Osteocyte (in vitro differentiated cells): ENCODE results near the gene PDCL3. TPM values are rescaled to one million over a fixed set of nuclear protein-coding genes. Genes with fewer than 3 reads are reported as not detected.

Source experiments
- DNase-seq: peaks from one replicate; pipeline ENCODE4 v3.0.0; 2021; ENCODE audit warnings: mixed read lengths; ENCODE audit not compliant: unreplicated experiment; ENCODE audit errors: extremely low spot score
- H3K27ac Mint-ChIP-seq: one replicate; pipeline ENCODE4 v1.8.0; 2021; ENCODE audit warnings: mild to moderate bottlenecking, mixed read lengths; ENCODE audit not compliant: unreplicated experiment
- H3K27me3 Mint-ChIP-seq: one replicate; pipeline ENCODE4 v1.8.0; 2021; ENCODE audit warnings: mixed read lengths; ENCODE audit not compliant: unreplicated experiment
- H3K36me3 Mint-ChIP-seq: one replicate; pipeline ENCODE4 v1.8.0; 2021; ENCODE audit warnings: mixed read lengths; ENCODE audit not compliant: unreplicated experiment
- H3K4me1 Mint-ChIP-seq: one replicate; pipeline ENCODE4 v1.8.0; 2021; ENCODE audit warnings: mixed read lengths; ENCODE audit not compliant: unreplicated experiment
- H3K4me3 Mint-ChIP-seq: one replicate; pipeline ENCODE4 v1.8.0; 2021; ENCODE audit warnings: mild to moderate bottlenecking, moderate library complexity, mixed read lengths; ENCODE audit not compliant: unreplicated experiment
- H3K9me3 Mint-ChIP-seq: one replicate; pipeline ENCODE4 v1.8.0; 2021; ENCODE audit warnings: mixed read lengths; ENCODE audit not compliant: unreplicated experiment
- CTCF ChIP-seq: fragments of 200-600 bp; sonication (generic); IDR thresholded peaks from 2 replicates; pipeline ENCODE4 v1.5.0; 2021; ENCODE audit warnings: antibody characterized with exemption, mild to moderate bottlenecking, moderate library complexity
- total RNA-seq: library from RNA; stranded (reverse); gene quantifications from 2 replicates; pipeline ENCODE4 v1.2.1, GENCODE V29; 2021

PDCL3 gene
- total RNA-seq, 1 donor from 2014 or later = 20.4 TPM

- DNase-seq = no peak
- H3K4me1 Mint-ChIP-seq = peaks cover 15% of the 10 kb centered on the region
These were observed 44.0 kb downstream of the PDCL3 start for GRCh38 chr2:100606726-100607343.

DNA sequence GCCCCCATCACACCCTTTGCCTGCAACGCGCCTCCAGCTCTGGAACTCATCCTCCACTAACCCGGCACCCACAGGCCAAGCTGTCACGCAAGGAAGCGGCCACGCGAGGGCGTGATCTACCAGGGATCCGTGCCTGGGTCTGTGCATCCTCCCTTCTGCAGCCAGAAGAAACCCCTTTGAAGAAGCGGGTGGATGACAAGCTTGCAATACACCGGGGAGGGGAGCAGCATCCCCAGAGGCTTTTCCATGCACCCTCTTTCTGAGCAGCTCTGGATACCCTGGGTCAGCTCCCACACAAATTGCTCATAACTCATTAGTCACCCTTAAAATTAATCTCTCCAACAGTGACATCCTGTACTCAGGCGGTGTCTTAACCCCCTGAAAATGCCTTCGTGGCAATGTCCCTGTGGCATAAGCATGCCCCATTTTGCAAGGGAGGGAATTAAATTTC is 47.6 kb downstream of the PDCL3 start:
- H3K9me3 Mint-ChIP-seq = no peaks in the 10 kb centered on the region
- peak; percentile 67 for TF ChIP-seq CTCF
- peaks cover 14% of the 10 kb centered on the region for H3K27me3 Mint-ChIP-seq
- no peak overlapping the region for H3K27ac Mint-ChIP-seq
- peaks cover 2% of the 10 kb centered on the region for H3K4me1 Mint-ChIP-seq
- H3K4me3 Mint-ChIP-seq = no peak overlapping the region
- H3K36me3 Mint-ChIP-seq = no peaks in the 10 kb centered on the region
- DNase-seq = no peak

More at GRCh38 chr2:100606726-100607343, 44.0 kb downstream of the PDCL3 start:
- no peaks in the 10 kb centered on the region for H3K36me3 Mint-ChIP-seq
- TF ChIP-seq CTCF = peak; percentile 78
- H3K27me3 Mint-ChIP-seq = peaks cover 6% of the 10 kb centered on the region
- no peaks in the 10 kb centered on the region for H3K9me3 Mint-ChIP-seq
- H3K4me3 Mint-ChIP-seq = no peak overlapping the region
- H3K27ac Mint-ChIP-seq = no peak overlapping the region

- Mint-ChIP-seq H3K27ac (no peak overlapping the region), H3K4me3 (no peak overlapping the region), H3K9me3 (no peaks in the 10 kb centered on the region), H3K36me3 (no peaks in the 10 kb centered on the region), H3K27me3 (peaks cover 16% of the 10 kb centered on the region), H3K4me1 (peaks cover 2% of the 10 kb centered on the region)
- TF ChIP-seq CTCF = no peak
- no peak for DNase-seq
These were observed 48.6 kb downstream of the PDCL3 start for GRCh38 chr2:100611079-100612029.

- TF ChIP-seq CTCF = no peak
- Mint-ChIP-seq H3K9me3 (no peaks in the 10 kb centered on the region), H3K27ac (no peak overlapping the region), H3K4me3 (no peak overlapping the region), H3K36me3 (no peaks in the 10 kb centered on the region), H3K27me3 (peaks cover 24% of the 10 kb centered on the region), H3K4me1 (no peaks in the 10 kb centered on the region)
- no peak for DNase-seq
These were observed 49.7 kb downstream of the PDCL3 start for GRCh38 chr2:100612388-100613000.
